GM12878 (cell line): ENCODE measurements around the gene FOSB. TPM values are rescaled to one million over a fixed set of nuclear protein-coding genes. Genes with fewer than 3 reads are reported as not detected.
A peak's percentile ranks its signal among the peaks of the same experiment; 100 is the strongest.

Experiments used
- FOXM1 ChIP-seq: IDR thresholded peaks from 2 replicates; pipeline ENCODE4 v1.6.1; 2012; ENCODE audit warnings: low read depth, mild to moderate bottlenecking, inconsistent platforms, low read length, moderate library complexity
- IKZF2 ChIP-seq, 2 experiments: fragments of 450-650 bp; IDR thresholded peaks; 2 replicates each; pipeline ENCODE4 v1.6.1; 2017; ENCODE audit warnings: mild to moderate bottlenecking in 2 of 2, moderate library complexity in 2 of 2
- MXI1 ChIP-seq: fragments of 150-350 bp; IDR thresholded peaks from 2 replicates; pipeline ENCODE4 v1.6.1; 2011; ENCODE audit warnings: low read depth, mild to moderate bottlenecking, inconsistent platforms, low read length, improper control_type of control experiment
- RUNX3 ChIP-seq: IDR thresholded peaks from 2 replicates; pipeline ENCODE4 v1.6.1; 2012; ENCODE audit warnings: low read length, inconsistent platforms
- SIN3A ChIP-seq: IDR thresholded peaks from 2 replicates; pipeline ENCODE4 v1.6.1; 2012; ENCODE audit warnings: low read depth, low read length, improper control_type of control experiment
- SMAD5 ChIP-seq: IDR thresholded peaks from 2 replicates; pipeline ENCODE4 v1.6.1; 2016; ENCODE audit warnings: antibody characterized with exemption, low read depth
- SUPT20H ChIP-seq: IDR thresholded peaks from 2 replicates; pipeline ENCODE4 v1.6.1; 2011; ENCODE audit warnings: low read depth, mild to moderate bottlenecking, low read length, moderate library complexity, borderline replicate concordance; ENCODE audit not compliant: control insufficient read depth
- polyA plus RNA-seq, 11 experiments: library from polyadenylated mRNA; depleted of rRNA in 4 of 11; unstranded in 6 of 11; stranded (reverse) in 5 of 11; fragments of >200 nt; fragmentation: Nextera tagmentation in 4 of 11; fragmentation: Illumina TruSeq in 1 of 11; extraction: Ambion mirVana in 4 of 11; extraction: Trizol in 1 of 11; gene quantifications; 1 replicate in 1 of 11; 2 replicates in 10 of 11; pipeline versions ENCODE4 v1.2.1 to v1.2.3, GENCODE V29; 2011 to 2016; ENCODE audit warnings: inconsistent platforms in 2 of 11, missing spikeins in 2 of 11, low read depth in 1 of 11
- total RNA-seq, 4 experiments: library from RNA; depleted of rRNA in 3 of 4; stranded (reverse); fragments of >200 nt in 3 of 4; fragmentation: Illumina TruSeq in 1 of 4; extraction: Trizol in 1 of 4; gene quantifications; 2 replicates each; pipeline versions ENCODE4 v1.2.1 to v1.2.3, GENCODE V29; 2013 to 2021
- TF ChIP-seq, protein P1 (sequence below), 3 experiments: IDR thresholded peaks in 2 of 3; conservative IDR thresholded peaks in 1 of 3; 2 replicates each; pipeline ENCODE4 v1.5.1; 2011; ENCODE audit warnings: low read depth in 3 of 3, low read length in 3 of 3, mild to moderate bottlenecking in 3 of 3, control low read depth in 2 of 3, moderate library complexity in 2 of 3, inconsistent platforms in 1 of 3, mixed read lengths in 1 of 3; ENCODE audit not compliant: control insufficient read depth in 2 of 3, insufficient read depth in 1 of 3; ENCODE audit errors: extremely low read depth in 1 of 3
- TF ChIP-seq, protein P2 (sequence below): IDR thresholded peaks from 2 replicates; pipeline ENCODE4 v1.6.1; 2011; ENCODE audit warnings: low read depth, mild to moderate bottlenecking, low read length, moderate library complexity, borderline replicate concordance; ENCODE audit errors: extremely low read depth
- TF ChIP-seq, protein P3 (sequence below): fragments of 450-650 bp; IDR thresholded peaks from 2 replicates; pipeline ENCODE4 v1.6.1; 2017; ENCODE audit warnings: mild to moderate bottlenecking
- TF ChIP-seq, protein P4 (sequence below): IDR thresholded peaks from 2 replicates; pipeline ENCODE4 v1.6.1; 2012; ENCODE audit warnings: improper control_type of control experiment, low read depth, low read length; ENCODE audit not compliant: insufficient replicate concordance
- TF ChIP-seq, protein P5 (sequence below): fragments of 450-650 bp; formaldehyde crosslinking; IDR thresholded peaks from 2 replicates; pipeline ENCODE4 v1.4.0; 2022; ENCODE audit warnings: mild to moderate bottlenecking, moderate library complexity
- TF ChIP-seq, protein P6 (sequence below): IDR thresholded peaks from 2 replicates; pipeline ENCODE4 v1.6.1; 2012; ENCODE audit warnings: low read depth, low read length, improper control_type of control experiment

The FOSB gene
- total and polyA plus RNA-seq, 10 of the 15 experiments (the other 5 are each of a cell fraction or from before 2014, with no cell fraction given): 0.06 to 0.56 (median 0.26) TPM

DNA sequence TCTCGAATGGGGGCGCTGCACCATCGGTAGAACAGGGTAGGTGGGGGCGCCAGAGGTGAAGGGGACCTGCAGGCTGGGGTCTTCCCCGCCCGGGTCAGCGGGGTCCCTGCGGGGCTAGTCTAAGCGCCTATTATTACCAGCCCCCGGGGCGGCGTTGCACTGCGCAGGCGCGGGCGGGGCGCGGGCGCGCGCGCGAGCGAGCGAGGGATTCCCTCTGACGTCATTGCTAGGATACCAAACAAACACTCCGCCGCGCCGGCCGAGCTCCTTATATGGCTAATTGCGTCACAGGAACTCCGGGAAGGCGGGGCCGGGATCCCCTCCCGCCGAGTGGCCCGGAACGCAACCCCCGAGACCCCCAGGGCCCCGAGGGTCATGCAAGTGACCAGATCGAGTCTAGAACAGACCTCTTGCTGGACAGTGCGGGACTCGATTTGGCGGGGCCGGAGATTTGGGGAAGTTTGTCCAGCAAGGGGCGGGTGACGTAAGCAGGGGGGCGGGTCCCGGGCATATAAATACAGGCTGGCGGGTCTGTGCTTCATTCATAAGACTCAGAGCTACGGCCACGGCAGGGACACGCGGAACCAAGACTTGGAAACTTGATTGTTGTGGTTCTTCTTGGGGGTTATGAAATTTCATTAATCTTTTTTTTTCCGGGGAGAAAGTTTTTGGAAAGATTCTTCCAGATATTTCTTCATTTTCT is at the start of gene FOSB (continued):
- TF ChIP-seq, protein P1, sequence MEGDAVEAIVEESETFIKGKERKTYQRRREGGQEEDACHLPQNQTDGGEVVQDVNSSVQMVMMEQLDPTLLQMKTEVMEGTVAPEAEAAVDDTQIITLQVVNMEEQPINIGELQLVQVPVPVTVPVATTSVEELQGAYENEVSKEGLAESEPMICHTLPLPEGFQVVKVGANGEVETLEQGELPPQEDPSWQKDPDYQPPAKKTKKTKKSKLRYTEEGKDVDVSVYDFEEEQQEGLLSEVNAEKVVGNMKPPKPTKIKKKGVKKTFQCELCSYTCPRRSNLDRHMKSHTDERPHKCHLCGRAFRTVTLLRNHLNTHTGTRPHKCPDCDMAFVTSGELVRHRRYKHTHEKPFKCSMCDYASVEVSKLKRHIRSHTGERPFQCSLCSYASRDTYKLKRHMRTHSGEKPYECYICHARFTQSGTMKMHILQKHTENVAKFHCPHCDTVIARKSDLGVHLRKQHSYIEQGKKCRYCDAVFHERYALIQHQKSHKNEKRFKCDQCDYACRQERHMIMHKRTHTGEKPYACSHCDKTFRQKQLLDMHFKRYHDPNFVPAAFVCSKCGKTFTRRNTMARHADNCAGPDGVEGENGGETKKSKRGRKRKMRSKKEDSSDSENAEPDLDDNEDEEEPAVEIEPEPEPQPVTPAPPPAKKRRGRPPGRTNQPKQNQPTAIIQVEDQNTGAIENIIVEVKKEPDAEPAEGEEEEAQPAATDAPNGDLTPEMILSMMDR (IDR thresholded peaks at IDR 0.05 in 2 of 3, conservative IDR thresholded peaks at IDR 0.05 in 1 of 3; ENCODE audit: control insufficient read depth in 2 of 3, extremely low read depth in 1 of 3, insufficient read depth in 1 of 3, low read depth in 3 of 3, low read length in 3 of 3): no peak
- TF ChIP-seq, protein P2, sequence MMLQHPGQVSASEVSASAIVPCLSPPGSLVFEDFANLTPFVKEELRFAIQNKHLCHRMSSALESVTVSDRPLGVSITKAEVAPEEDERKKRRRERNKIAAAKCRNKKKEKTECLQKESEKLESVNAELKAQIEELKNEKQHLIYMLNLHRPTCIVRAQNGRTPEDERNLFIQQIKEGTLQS: 0 out of 2 replicates have a peak, but pooled peaks have one; percentile 9
- TF ChIP-seq, protein P3, sequence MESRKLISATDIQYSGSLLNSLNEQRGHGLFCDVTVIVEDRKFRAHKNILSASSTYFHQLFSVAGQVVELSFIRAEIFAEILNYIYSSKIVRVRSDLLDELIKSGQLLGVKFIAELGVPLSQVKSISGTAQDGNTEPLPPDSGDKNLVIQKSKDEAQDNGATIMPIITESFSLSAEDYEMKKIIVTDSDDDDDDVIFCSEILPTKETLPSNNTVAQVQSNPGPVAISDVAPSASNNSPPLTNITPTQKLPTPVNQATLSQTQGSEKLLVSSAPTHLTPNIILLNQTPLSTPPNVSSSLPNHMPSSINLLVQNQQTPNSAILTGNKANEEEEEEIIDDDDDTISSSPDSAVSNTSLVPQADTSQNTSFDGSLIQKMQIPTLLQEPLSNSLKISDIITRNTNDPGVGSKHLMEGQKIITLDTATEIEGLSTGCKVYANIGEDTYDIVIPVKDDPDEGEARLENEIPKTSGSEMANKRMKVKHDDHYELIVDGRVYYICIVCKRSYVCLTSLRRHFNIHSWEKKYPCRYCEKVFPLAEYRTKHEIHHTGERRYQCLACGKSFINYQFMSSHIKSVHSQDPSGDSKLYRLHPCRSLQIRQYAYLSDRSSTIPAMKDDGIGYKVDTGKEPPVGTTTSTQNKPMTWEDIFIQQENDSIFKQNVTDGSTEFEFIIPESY: peak; percentile 58; the same call in 1 of the 2 replicates
- TF ChIP-seq MXI1: peak; percentile 55
- TF ChIP-seq FOXM1: no peak
- TF ChIP-seq SMAD5: no peak
- TF ChIP-seq SIN3A: peak; percentile 86
- no peak for TF ChIP-seq IKZF2 (IDR thresholded peaks at IDR 0.05)
- TF ChIP-seq SUPT20H: no peak
- TF ChIP-seq, protein P4, sequence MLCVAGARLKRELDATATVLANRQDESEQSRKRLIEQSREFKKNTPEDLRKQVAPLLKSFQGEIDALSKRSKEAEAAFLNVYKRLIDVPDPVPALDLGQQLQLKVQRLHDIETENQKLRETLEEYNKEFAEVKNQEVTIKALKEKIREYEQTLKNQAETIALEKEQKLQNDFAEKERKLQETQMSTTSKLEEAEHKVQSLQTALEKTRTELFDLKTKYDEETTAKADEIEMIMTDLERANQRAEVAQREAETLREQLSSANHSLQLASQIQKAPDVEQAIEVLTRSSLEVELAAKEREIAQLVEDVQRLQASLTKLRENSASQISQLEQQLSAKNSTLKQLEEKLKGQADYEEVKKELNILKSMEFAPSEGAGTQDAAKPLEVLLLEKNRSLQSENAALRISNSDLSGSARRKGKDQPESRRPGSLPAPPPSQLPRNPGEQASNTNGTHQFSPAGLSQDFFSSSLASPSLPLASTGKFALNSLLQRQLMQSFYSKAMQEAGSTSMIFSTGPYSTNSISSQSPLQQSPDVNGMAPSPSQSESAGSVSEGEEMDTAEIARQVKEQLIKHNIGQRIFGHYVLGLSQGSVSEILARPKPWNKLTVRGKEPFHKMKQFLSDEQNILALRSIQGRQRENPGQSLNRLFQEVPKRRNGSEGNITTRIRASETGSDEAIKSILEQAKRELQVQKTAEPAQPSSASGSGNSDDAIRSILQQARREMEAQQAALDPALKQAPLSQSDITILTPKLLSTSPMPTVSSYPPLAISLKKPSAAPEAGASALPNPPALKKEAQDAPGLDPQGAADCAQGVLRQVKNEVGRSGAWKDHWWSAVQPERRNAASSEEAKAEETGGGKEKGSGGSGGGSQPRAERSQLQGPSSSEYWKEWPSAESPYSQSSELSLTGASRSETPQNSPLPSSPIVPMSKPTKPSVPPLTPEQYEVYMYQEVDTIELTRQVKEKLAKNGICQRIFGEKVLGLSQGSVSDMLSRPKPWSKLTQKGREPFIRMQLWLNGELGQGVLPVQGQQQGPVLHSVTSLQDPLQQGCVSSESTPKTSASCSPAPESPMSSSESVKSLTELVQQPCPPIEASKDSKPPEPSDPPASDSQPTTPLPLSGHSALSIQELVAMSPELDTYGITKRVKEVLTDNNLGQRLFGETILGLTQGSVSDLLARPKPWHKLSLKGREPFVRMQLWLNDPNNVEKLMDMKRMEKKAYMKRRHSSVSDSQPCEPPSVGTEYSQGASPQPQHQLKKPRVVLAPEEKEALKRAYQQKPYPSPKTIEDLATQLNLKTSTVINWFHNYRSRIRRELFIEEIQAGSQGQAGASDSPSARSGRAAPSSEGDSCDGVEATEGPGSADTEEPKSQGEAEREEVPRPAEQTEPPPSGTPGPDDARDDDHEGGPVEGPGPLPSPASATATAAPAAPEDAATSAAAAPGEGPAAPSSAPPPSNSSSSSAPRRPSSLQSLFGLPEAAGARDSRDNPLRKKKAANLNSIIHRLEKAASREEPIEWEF: no peak
- TF ChIP-seq, protein P5, sequence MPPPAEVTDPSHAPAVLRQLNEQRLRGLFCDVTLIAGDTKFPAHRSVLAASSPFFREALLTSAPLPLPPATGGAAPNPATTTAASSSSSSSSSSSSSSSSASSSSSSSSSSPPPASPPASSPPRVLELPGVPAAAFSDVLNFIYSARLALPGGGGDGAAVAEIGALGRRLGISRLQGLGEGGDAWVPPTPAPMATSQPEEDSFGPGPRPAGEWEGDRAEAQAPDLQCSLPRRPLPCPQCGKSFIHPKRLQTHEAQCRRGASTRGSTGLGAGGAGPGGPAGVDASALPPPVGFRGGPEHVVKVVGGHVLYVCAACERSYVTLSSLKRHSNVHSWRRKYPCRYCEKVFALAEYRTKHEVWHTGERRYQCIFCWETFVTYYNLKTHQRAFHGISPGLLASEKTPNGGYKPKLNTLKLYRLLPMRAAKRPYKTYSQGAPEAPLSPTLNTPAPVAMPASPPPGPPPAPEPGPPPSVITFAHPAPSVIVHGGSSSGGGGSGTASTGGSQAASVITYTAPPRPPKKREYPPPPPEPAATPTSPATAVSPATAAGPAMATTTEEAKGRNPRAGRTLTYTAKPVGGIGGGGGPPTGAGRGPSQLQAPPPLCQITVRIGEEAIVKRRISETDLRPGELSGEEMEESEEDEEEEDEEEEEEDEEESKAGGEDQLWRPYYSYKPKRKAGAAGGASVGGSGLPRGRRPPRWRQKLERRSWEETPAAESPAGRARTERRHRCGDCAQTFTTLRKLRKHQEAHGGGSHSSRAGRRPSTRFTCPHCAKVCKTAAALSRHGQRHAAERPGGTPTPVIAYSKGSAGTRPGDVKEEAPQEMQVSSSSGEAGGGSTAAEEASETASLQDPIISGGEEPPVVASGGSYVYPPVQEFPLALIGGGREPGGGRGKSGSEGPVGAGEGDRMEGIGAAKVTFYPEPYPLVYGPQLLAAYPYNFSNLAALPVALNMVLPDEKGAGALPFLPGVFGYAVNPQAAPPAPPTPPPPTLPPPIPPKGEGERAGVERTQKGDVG (CRISPR knock-in tag): no peak
- peak; percentile 35; the same call in 1 of the 2 replicates for TF ChIP-seq RUNX3
- TF ChIP-seq, protein P6, sequence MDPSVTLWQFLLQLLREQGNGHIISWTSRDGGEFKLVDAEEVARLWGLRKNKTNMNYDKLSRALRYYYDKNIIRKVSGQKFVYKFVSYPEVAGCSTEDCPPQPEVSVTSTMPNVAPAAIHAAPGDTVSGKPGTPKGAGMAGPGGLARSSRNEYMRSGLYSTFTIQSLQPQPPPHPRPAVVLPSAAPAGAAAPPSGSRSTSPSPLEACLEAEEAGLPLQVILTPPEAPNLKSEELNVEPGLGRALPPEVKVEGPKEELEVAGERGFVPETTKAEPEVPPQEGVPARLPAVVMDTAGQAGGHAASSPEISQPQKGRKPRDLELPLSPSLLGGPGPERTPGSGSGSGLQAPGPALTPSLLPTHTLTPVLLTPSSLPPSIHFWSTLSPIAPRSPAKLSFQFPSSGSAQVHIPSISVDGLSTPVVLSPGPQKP: peak; percentile 87
